Epidermal melanocyte (primary cell): ENCODE data around the gene TMEM80.
"Not testable (repeated sequence)": the region's sequence is repeated elsewhere in the genome, so short reads cannot be mapped to it uniquely, and the experiment has no call there.

Source experiments
- DNase-seq: peaks from one replicate; pipeline ENCODE4 v3.0.0; 2011; ENCODE audit warnings: low spot score; ENCODE audit not compliant: insufficient read length

The TMEM80 gene

DNA sequence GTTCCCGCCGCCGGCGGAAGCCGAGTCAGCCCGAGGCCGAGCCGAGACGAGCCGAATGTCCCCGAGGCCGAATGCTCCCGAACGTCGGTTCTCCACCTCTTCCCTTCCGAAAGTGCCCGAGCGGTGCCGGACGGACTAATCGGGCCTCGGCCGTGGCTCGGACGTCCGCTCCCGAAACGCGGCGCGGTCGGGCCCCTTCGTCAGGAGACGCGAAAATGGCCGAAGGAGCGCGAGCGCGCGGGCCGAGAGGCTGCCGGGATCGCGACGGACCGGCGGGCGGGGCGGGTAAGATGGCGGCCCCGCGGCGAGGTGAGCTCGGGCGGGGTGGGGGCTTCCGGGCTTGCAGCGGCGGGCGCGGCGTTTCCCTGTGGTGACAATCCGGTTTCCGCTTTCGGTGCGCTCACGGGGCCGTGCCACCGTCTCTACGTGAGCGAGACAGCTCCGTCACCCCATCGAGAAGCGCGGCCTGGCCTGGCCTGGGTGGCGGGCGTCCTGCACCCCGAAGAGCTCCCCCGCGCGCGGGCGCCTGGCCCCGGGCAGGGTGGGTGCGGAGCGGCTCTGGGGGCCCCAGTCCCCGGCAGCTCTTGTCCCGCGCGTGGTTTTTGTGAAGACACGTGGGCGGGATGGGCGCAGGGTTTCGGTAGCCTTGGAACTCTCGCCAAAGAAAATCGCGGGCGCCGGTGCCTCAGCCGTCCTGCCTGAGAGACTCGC lies at the start of gene TMEM80:
TSS of gene TMEM80 (plus strand) at position 279 of the 711 bp plus-strand sequence. CDS start at position 291, 12 bp downstream.
- no peak for DNase-seq

DNA sequence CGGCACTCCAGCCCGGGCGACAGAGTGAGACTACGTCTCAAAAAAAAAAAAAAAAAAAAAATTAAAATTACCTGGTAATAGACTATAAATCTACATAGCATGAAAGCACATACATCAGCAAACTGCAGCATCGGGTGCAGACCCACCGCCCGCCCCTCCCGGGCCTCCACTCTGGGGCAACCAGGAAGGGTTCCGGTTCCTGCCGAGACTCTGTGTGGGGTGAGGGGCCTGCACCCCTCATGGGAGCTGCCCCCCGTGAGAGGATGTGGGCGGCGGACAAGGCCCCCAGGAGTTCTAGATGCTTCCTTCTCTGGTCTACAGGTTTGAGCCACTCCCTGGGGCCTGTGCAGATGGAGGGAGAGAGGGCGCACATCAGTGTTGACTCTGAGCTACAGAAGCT lies 49.4 kb upstream of the TMEM80 start:
- DNase-seq, result no peak

DNA sequence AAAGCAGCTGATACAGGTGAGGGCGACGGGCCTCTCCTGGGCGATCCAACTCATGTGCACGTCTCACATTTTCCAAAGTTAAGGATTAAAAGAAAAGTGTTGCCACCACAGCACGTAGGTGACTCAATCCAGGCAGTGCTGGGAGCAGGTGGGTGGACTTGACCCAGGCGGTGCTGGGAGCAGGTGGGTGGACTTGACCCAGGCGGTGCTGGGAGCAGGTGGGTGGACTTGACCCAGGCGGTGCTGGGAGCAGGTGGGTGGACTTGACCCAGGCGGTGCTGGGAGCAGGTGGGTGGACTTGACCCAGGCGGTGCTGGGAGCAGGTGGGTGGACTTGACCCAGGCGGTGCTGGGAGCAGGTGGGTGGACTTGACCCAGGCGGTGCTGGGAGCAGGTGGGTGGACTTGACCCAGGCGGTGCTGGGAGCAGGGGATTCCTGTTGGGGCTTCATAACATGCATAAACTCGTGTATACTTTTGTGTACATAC lies 47.9 kb upstream of the TMEM80 start:
- DNase-seq, result not testable (repeated sequence)

DNA sequence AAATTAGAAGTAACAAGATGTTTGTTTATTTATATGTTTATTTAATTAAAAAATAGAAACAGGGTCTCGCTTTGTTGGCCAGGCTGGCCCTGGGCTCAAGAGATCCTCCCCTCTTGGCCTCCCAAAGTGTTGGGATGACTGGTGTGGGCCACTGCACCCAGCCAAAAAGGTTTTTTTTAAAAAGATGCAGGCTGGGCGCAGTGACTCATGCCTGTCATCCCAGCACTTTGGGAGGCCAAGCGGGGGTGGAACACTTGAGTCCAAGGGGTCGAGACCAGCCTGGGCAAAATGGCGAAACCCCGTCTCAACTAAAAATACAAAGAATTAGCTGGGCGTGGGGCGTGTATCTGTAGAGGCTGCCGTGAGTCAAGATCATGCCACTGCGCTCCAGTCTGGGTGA lies 45.1 kb upstream of the TMEM80 start:
- no peak for DNase-seq

DNA sequence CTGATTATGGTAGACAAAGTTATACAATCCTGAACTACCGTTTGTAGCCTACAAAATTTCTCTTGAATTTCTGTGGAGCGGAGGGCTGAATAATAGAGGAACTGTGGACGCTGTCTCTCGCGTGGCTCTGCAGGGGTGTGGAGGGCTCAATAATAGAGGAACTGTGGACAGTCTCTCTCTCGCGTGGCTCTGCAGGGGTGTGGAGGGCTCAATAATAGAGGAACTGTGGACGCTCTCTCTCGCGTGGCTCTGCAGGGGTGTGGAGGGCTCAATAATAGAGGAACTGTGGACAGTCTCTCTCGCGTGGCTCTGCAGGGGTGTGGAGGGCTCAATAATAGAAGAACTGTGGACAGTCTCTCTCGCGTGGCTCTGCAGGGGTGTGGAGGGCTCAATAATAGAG lies 42.5 kb upstream of the TMEM80 start:
- DNase-seq, result not testable (repeated sequence)

DNA sequence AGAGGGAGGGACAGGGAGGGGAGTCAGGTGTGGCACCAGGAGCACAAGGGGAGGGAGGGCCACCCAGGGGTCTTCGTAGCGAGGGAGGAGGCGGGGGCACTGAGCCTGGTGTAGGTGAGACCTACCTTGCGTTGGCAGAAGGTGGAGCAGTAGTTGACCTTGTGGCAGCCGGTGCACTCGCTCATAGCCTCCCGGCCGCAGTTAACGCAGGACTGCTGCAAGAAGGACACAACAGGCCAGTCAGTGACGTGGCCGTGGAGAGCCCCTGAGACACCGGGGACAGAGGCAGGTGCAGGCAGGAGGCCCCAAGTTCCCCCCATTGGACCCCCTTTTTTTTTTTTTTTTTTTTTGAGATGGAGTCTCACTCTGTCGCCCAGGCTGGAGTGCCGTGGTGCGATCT lies 41.8 kb upstream of the TMEM80 start:
- no peak for DNase-seq

DNA sequence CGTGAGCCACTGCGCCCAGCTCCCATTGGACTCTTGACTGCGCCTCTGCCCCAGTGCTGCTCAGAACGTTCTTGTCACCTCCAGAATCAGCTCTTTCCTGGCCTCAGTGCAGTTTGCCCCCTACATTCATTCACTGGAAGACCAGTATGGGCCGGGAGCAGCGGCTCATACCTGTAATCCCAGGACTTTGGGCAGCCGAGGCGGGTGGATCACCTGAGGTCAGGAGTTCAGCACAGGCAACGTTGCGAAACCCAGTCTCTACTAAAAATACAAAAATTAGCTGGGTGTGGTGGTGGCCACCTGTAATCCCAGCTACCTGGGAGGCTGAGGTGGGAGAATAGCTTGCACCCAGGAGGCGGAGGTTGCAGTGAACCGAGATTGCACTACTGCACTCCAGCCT lies 41.2 kb upstream of the TMEM80 start:
- DNase-seq, result not testable (repeated sequence)

DNA sequence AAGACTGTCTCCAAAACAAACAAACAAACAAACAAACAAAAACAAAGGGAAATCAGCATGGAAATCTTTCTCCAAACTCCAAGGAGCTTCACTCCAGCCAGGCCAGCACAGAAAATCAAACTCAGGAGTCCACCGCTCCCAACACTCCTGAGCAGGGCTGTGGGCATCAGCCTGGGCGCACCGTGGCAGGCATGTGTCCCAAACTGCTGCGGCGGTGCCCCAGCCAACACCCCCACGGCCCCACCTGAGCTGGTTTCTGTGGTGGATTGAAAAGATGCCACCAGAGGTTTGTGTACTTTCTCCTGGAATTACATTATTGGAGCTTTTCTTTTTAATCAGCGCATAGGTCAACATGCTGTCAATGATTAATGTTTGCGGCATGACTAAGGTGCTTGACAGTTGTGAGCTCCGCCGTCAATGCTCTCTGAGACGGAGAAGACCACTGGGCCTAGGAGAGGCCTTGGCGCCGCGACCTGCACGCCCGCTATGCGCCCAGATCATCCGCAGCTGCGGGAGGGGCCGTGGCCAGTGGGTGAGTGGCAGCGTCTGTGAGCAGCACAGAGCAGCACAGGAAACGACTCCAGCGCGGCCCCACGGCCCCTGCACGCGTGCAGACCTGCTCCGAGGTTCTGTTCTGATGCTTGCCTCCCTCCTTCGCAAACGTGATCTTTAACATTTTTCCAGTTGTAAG lies 40.4 kb upstream of the TMEM80 start:
- DNase-seq, result no peak

DNA sequence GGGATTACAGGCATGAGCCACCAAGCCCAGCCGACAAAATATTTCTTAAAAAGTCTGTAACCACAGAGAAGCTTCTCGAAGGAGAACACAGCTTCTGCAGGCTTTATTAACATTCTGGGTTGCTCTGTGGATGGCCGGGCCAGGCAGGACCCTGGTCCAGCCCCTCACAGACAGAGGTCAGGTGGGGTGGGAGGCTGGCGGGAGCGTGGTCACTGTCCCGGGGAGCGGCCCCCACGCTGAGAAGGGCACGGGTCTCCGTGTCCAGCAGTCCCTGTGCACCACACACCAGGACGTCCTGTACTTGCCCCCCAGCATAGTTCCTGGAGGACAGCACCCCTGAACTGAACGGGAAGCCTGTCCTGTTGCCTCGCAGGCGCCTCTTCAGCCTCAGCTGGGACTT lies 39.2 kb upstream of the TMEM80 start:
- no peak for DNase-seq

DNA sequence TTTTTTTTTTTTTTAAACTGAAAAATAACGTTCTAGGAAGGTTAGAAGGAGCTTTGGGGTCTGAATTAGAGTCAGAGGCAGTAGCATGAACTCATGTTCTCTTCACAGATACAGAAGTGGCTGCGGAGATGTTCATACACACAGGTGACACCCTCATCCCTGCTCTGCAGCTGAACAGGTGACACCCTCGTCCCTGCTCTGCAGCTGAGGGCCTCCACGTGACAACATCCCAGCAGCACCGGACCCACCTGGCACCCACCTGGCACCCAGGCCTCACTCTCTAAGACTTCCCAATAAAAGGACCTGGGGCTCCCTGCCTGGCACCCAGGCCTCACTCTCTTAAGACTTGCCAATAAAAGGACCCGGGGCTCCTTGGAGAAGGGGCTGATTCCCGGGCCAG lies 38.8 kb upstream of the TMEM80 start:
- no peak for DNase-seq

DNA sequence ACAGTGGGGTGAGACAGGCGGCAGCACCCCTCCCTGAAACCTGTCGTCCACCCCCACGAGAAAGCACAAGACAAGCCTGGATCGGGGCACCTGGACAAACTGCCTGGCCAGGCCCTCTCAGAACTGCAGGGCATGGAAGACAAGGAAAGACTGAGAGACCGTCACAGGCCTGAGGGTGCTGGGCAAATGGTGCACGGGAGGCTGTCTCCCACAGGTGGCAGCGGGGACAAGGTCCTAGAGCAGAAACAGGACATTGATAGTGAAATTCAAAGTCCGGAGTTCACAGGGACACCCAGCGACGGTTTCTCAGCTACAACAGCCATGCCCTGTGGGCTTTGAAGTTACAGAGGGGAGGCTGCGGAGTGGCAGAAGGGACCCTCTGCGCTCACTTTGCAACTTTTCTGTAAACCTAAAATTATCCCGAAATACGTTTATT lies 37.9 kb upstream of the TMEM80 start:
- no peak for DNase-seq

DNA sequence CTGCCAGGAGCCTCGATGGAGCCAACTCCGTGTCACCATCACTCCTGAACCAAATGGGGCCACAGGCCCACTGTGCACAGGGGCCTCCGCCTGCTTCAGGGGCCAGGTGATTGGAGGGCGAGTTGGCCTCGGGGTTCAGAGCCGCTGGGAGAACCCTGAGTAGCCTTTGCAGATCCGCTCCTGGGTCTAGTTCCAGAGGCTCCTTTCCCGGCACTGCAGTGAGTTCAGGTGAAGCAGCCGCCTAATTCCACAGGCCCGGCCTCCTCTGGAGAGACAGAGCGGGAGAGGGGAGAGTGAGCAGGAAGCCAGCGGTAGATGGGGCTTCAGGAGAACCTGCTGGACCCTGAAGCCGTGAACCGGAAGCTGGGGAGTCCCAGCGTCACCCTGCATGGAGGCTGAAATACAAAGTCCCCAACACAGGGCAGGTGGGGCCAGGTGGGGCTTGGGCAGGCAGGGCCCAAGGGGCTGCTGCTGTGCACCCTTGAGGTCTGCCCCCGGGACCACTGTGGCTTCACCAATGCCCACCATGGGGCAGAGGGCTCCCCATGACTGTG lies 36.0 kb upstream of the TMEM80 start:
- no peak for DNase-seq

DNA sequence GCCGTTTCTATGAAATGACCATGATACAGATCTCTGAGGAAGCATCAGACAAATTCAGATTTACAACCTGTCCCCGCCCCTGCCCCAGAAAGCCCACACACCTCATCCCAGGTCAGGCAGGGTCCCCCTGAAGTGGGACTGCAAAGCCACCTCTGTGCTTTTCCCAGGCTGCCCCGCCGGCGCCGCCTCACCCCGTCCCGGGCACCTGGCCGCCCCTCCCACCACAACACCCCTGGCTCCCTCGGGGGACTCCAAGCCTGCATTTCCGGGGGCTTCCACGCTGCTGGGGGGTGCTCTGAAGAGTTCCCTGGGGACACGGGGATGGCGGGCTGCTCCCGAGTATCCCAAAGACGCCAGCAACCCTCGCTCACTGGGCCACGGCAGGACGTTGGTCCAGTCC lies 35.3 kb upstream of the TMEM80 start:
- no peak for DNase-seq

DNA sequence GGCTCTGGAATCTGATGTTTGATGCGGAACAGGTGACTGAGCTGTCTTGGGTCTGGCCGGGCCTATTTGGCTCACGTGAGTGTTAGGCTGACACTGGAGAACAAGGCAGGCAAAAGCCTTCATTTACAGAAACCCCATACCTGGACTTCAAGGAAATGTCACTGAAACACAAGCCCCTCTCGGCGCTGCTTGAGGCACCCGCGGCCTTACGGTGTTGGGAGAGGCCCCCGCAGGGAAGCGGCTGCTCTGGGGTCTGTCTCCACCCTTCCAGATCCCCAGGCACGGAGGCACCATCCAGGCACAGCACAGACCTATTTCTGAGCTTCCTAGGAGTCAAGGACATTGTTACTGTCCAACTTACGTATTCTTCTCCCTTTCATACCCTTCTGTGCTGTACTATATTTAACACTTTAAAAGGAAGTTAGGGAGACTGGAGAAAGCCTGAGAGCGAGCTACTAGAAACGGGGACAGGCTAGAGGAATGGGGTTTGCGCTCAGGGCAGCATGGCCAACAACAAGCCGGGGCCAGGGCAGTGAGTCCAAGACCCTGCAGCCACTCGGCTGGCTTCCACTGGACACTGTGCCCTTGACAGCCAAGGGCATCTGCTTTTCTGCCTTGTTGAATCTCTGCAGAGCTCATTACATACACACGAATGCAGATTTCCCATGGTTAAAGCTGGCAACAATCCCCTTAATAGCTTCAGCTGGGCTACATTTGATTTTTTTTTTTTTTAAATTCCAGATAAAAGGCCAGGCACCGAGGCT lies 34.8 kb upstream of the TMEM80 start:
- DNase-seq, result no peak

DNA sequence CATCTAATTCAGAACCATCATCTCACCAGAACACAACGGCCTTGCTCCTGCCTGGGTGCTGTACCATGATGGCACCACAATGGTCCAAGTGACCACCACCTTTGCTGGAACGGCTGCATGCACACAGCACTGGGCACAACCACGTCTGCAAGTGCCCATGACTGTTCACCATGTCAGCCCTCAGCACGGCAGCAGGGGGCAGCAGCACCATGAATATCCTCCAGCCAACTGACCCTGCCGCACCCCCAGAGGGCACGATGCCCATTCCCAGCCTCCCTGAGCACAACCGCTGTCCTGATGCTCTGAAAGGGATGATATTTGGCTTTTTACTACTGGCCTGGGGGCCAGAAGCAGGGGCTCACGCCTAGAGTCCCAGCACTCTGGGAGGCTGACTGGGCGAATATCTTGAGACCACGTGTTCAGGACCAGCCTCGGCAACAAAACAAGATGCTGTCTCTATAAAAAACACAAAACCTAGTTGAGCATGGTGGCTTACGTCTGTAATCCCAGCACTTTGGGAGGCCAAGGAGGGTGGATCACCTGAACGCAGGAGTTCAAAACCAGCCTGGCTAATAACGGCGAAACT lies 32.8 kb upstream of the TMEM80 start:
- peak; percentile 92 for DNase-seq

DNA sequence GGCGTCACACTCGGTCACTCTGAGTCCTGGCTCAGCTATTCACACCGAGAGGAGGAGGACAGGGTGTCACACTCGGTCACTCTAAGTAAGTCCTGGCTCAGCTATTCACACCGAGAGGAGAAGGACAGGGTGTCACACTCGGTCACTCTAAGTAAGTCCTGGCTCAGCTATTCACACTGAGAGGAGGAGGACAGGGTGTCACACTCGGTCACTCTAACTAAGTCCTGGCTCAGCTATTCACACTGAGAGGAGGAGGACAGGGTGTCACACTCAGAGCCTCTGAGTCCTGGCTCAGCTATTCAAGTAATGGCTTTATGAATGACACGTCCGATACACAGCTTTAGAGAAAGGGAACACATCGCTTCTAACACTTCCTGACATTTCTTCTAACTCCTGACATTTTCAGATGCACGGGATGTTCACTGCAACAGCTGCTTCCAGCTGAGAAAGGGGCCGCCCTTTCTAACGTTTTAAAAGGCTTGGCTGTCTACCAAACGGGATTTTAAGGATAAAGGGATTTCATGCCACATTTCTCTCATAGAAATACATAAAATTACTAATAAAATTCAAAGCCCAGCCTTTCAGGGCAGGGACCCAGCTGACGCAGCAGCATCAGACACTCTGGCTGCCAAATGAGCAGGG lies 30.4 kb upstream of the TMEM80 start:
- no peak for DNase-seq

DNA sequence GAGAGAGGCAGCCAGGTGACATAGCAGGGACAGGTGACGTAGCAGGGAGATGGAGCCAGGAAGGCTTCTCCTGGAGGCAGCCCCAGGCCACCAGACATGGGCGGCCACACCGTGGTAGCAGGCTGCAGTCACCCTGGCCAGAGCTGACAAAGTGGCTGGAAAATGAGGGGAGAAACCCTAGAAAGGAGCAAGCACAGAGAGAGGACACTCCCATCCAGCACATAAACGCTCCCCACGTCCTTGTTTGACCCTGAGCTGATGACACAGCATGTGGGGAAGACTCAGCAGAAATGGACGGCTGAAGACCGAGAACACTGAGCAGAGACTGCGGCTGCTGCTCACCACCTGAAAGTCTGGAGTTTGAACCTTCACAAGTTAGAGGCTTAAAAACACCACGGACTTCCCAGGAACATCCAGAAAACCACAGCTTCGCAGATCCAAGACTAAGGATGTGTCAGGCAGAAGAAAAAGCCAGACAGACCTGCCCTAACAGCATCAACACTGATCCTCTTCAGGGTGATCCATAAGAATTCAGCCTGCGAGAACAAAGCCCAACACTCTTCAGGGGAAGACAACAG lies 29.8 kb upstream of the TMEM80 start:
- DNase-seq, result no peak

DNA sequence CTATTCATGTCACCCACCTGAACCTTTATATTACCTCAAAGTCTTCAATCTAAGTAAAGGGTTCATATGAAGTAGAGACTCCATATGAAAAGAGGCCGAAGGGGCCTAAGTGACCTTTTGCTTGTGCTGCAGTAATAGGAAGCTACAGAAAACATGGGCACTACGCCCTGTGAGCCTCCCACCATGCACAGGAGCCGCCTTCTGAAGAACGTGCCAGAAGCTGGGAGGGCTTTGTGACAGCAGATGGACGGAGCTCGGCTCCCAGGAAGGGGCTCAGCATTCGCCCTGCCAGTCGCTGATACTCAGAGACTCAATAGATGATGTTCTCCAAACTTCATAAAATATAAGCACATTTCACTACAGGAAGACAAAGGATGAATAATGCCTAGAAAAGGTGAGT lies 21.8 kb upstream of the TMEM80 start:
- no peak for DNase-seq

DNA sequence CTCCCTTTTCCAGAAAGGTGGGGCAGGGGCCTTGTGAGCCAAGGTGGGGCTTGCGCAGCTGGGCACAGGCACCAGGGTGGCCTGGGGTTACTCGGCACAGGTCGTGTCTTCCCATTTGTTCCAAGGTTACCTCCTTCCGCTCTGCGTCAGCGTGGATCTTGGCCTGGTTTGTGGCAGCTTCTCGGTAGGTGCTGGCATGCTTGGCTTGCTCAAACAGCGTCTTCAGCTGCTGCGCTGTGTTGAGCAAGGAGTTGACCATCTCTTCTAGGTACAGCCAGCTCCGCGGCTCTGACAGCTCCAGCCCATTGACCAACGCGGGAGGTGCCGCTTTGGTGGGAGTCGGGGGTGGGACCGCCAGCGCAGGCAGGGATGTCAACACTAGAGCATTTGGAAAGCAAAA lies 21.2 kb upstream of the TMEM80 start:
- no peak for DNase-seq

DNA sequence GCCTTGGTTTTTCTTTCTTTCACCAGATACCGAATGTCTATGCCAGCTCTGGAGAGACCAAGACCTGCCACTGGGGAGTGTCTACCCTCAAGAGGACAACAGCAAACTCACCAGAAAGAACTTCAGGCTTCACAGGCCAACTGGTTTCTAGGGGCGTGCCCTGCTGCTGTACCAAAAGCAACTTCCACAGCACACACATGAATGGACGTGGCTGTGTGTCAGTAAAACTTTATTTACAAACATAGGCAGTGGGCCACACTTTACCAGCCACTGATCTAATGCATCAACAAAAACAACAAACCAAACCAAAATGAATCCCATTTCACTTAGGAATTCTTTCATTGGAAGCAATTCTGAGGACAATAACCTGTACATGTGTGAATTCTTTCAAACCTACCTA lies 17.3 kb upstream of the TMEM80 start:
- DNase-seq, result no peak
